Stimulated activated CD8-positive, alpha-beta memory T cell treated with anti-CD3 and anti-CD28 coated beads, Interleukin-4, amount 100 ng/mL, for 4 hours (primary cell): ENCODE results near the gene DENND5B.
"Not testable (repeated sequence)": the region's sequence is repeated elsewhere in the genome, so short reads cannot be mapped to it uniquely, and the experiment has no call there.

Experiments used
- DNase-seq, 2 donors: peaks; one replicate each; pipeline ENCODE4 v3.0.0-alpha.2; 2020; ENCODE audit warnings: low read depth in 2 of 2, low spot score in 1 of 2

The DENND5B gene

DNA sequence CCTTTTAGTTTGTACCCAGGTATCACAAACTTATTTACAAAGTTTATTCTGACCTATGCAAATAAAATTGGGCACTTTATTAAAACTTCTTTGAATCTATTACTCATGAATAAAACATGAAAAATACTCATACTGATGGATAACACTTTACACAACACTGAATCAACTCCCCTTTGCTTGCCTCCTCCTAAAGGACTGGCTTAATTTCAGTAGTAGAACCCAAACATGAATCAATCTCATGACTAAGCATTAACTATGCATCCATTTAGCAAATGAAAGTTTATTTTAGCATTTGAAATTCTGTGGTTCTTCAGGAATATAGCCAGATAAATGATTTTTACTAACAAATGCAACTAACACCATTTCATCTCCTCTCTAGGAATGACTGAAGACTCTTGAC is 32.4 kb downstream of the DENND5B start:
- no peak for DNase-seq

DNA sequence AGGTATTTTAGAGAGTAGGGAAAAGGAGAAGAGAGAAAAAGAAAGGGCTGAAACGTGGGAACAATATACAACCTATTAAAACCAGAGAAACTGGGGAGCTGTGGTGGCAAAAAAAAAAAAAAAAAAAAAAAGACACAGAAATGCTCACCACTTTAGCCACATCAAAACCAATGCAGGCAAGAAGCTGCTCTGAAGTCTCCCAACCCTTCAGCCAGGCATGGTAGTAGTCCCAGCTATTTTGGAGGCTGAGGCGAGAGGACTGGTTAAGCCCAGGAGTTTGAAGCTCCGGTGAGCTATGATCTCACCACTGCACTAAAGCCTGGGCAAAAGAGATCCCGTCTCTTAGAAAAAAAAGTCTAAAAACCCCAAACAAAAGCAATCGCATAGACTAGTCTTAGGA is 33.2 kb downstream of the DENND5B start:
- DNase-seq = no peak

DNA sequence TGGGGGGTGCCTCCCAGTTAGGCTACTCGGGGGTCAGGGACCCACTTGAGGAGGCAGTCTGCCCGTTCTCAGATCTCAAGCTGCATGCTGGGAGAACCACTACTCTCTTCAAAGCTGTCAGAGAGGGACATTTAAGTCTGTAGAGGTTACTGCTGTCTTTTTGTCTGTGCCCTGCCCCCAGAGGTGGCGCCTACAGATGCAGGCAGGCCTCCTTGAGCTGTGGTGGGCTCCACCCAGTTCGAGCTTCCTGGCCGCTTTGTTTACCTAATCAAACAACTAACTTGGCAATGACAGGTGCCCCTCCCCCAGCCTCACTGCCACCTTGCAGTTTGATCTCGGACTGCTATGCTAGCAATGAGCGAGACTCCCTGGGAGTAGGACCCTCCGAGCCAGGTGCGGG is 35.5 kb downstream of the DENND5B start:
- DNase-seq = not testable (repeated sequence)

DNA sequence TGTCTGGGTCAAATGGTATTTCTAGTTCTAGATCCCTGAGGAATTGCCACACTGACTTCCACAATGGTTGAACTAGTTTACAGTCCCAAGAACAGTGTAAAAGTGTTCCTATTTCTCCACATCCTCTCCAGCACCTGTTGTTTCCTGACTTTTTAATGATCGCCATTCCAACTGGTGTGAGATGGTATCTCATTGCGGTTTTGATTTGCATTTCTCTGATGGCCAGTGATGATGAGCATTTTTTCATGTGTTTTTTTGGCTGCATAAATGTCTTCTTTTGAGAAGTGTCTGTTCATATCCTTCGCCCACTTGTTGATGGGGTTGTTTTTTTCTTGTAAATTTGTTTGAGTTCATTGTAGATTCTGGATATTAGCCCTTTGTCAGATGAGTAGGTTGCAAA is 40.3 kb downstream of the DENND5B start:
- not testable (repeated sequence) for DNase-seq

DNA sequence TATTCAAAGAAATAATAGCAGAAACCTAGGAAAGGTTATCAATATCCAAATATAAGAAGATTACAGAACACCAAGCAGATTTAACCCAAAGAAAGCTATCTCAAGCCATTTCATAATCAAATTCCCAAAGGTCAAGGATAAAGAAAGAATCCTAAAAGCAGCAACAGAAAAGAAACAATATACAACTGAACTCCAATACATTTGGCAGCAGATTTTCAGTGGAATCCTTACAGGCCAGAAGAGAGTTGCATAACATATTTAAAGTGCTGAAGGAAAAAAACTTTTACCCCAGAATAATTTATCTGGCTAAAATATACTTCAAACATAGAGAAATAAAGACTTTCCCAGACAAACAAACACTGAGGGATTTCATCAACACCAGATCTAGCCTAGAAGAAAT is 54.3 kb downstream of the DENND5B start:
- no peak for DNase-seq

DNA sequence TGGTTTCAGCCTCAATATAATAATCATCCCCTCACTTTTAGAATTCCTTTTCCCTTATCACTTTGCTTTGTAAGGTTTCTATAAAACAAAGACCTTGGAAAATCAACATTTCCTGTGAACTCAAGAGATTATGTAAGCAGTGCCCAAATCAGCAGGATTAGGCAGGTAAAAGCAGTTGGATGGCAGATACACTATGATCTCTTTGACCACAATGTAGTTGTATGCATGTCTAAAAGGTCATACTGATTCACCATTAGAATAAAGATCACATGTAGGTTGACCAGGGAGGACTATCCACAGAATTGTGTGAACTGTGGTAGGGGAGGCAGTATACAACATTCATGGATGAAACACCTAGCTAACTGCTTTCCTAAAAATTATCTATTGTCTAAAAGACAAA is 57.5 kb downstream of the DENND5B start:
- no peak for DNase-seq

DNA sequence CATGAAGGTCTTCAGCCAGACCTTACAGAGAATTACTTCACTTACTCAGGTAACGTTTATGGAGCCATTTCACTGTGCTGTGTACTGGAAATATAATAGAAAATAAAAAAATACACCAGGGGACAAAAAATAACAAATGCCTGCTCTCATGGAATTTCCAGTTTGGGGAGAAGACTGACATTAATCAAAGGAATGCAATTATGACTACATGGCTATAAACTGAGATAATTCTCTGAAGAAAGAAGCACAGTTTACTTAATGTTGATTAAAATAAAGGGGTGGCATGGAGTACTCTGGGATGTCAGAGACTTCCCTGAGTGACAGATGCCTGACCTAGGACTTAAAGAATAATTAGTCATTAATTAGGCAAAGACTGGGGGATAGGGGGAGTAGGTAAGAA is 59.0 kb downstream of the DENND5B start:
- no peak for DNase-seq

DNA sequence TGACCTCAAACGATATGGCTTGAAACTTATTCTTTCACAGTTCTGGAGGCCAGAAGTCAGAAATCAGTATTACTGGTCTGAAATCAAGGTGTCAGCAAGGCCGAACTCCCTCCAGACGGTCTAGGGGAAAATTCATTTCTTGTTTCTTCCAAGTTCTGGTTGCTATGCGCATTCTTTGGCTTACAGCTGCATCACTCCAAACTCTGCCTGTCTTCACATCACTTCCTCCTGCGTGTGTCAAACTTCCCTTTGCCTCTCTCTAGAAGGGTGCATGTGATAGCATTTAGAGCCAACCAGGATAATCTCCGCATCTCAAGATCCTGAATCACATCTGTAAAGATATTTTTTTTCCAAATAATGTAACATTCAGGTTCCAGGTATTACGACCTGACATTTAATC is 62.8 kb downstream of the DENND5B start:
- DNase-seq = no peak

DNA sequence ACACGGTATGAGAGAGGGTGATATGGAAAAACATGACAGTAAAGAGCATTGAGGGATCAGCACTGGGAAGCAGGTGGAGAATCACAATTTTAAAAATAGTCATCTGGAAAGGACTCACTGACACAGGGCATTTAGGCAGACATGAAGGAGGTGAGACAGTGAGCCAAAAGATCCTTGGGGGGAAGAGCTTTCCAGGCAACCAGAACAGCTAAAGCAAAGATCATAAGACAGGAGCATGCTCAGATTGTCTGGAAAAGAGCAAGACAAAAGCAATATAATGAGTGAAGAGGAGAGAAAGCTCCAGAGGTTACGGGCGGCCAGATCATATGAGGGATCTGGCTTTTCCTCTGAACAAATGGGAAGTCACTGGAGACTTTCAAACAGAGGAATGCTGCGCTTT is 63.9 kb downstream of the DENND5B start:
- no peak for DNase-seq

DNA sequence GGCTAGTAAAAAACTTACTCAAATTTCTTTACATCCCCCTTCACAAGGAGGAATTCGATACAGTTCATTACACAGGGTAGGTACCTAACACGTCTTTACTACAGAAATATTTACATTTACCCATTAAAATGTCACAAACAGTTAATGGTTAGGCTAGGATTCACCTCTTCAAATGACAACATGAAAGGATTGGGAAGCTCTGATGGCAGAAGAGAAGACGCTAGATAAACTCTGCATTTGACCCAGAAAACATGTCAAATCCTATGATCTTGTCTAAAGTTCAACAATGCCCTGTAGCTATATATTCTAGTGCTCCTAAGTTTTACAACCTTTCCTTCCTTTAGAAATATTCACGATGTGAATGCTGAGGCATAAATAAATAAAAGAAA is 64.8 kb downstream of the DENND5B start:
- DNase-seq = no peak

DNA sequence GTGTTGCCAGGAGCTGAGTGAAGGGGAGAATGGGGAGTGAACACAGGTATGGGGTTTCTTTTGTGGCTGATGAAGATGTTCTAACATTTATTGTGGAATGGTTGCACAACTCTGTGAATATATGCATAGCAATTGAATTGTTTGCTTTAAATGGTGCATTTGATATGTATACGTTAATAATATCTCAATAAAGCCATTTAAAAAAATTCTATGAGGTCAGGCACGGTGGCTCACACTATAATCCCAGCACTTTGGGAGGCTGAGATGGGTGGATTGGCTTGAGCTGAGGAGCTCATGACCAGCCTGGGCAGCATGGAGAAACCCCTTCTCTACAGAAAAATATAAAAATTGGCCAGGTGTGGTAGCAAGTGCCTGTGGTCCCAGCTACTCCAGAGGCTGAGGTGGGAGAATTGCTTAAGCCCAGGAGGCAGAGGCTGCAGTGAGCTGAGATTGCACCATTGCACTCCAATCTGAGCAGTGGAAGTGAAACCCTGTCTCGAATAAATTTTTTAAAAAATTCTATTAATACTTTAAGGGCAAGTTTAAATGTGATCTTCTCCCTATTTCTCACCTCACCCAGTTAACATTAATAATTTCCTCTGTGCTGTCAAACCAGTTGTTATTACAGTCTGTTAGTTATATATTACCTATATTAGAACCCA is 65.3 kb downstream of the DENND5B start:
- DNase-seq = no peak

DNA sequence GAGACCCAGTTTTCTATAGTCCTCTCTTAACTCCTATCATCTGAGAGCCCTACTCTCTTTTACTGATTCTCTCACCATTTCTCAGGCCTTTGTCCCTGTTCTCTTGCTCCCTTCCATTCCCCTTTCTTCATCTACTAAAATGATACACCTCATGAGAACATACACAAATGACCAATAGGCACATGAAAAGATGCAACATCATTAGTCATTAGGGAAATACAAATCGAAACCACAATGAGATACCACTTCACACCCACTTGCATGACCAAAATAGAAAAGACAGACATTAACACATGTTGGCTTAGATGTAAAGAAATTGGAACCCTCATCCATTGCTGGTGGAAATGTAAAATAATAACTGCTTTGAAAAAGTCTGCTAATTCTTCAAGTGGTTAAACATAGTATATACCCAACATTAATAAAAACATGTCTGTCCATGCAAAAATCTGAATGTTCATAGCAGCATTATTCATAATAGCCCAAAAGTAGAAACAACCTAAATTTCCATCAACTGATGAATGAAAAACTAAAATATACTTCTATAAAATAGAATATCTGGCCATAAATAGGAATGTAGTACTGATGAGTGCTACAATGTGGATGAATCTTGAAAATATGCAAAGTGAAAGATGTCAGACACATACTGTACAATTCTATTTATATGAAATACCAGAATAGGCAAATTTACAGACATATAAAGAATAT is 66.0 kb downstream of the DENND5B start:
- no peak for DNase-seq

DNA sequence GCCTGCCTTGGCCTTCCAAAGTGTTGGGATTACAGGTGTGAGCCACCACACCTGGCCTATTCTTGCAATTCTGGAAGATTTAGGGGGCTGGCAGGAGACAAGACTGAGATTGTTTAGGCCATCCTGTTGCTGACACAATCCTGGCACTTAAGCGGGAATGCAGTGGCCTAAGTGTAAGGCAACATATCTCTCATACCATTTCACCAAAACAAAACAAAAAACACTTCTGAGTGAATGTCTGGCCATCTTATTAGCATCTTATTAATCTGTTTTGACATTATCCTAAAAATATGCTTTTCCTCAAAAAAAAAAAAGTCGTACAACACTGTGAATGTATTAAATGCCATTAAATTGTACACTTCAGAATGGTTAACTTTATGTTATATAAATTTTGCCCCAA is 67.6 kb downstream of the DENND5B start:
- no peak for DNase-seq

DNA sequence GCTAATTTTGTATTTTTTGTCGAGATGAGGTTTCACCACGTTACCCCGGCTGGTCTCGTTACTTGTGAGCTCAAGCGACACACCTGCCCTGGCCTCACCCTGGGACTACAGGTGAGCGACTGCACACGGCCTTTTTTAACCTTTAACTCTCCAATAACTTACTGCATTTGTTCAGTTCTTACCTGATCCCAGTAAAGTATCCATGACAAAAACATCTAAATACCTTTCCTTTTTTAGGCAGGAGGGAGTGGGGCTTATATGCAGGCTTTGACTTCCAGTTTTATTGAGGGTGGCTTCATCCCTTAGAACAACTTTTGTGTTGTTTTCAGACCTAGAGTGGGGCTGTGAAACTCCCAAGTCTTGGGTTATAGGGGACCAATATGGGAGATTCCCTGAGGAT is 68.3 kb downstream of the DENND5B start:
- DNase-seq = no peak

DNA sequence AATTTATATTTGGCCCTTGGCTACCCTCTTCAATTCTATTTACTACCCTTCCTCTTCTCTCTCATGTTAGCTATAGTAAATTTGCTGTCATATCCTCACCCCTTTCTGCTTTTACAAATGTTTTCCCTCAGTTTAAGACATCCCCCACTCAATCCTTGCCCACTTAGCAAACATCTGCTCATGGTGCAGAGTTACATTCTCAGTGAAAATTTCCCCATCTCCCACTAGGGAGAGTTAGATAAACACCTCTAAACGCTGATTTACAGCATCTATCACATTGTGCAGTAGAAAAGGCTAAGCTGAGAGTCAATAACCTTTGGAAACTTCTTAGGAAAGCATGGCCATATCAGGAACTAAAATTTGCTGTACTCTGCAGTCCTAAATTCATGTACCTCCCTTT is 69.0 kb downstream of the DENND5B start:
- no peak for DNase-seq

DNA sequence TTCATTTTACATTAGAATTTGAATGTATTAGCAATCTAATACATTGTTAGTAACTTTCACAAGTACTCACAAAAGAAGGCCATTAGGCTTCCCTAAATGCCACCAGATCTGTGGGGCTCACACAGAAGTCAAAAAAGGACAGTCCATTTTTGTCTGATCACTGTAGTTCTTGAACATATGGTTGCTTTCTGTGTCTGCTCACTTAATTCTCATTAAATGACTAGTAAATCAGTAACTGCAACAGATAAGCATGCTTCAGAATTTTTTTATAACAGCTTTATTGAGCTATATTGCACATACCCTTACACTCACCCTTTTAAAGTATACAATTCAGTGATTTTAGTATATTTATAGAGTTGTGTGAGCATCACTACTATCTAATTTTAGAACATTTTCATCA is 71.4 kb downstream of the DENND5B start:
- no peak for DNase-seq

DNA sequence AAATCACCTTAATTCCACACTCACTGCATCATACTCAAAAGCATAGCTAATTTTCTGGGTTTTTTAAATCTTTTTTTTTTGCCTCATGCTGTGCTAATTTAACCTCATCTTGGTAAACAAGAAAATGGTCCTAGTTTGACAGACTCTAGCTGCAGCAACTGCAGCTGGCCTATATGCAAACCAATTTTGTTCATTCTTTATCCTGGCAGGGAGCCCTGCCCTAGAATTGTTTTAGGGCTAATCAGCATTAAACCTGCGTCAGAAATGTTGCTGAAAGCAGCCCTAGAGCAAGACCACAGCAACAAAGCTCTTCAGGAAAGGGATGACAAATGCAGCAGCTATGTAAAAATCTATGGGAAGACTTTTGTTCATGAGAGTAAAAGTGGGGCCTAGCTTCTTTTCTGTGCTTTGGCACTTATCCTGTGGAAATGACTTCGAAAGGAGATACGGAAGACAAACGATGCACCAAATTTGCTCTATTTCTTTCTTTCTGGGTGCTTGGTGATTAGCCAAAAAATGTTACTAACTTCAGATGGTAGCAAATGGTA is 72.2 kb downstream of the DENND5B start:
- DNase-seq = no peak

DNA sequence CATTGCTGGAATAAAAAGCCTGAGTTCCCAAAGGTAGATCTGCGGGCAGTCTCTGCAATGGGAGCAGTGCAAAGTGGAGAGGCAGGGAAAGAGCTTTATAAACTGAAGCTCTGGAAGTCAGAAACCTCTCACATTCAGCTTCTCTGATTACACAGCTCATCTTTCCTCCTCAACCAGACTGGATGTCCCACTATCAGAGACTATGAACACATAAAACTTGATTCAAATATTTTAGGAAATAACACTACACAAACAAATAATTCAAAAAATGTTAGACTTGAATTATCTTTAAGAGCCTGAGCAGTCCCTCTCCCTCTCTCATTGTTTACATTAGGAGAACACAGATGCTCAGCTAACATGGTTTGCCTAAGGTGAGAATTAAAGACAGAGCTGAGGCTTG is 72.9 kb downstream of the DENND5B start:
- DNase-seq = no peak

DNA sequence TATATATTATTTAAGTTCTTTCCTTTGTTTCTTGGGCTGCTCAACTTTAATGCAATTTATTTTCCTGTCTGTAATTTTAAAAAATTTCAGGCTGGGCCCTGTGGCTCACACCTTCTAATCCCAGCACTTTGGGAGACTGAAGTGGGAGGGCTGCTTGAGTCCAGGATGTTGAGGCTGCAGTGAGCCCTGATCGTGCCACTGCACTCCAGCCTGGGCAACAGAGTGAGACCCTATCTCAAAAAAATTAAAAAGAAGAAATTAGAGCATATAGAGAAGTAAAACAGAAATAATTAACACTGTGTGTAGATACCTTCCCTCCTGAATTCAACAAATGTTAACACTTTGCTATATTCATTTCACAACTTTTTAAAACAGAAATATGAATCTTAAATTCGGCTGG is 74.2 kb downstream of the DENND5B start:
- no peak for DNase-seq

DNA sequence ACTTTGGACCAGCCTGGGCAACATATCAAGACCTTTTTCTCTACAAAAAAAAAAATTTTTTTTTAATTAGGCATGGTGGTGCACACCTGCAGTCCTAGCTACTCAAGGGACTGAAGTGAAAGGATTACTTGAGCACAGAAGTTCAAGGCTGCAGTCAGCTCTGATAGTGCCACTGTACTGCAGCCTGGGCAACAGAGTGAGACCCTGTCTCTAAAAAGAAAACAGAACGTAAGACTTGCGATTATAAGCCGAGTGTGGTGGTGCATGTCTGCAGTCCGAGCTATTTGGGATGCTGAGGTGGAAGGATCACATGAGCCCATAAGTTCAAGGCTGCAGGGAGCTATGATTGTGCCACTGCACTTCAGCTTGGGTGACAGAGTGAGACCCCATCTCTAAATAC is 76.0 kb downstream of the DENND5B start:
- DNase-seq = no peak

DNA sequence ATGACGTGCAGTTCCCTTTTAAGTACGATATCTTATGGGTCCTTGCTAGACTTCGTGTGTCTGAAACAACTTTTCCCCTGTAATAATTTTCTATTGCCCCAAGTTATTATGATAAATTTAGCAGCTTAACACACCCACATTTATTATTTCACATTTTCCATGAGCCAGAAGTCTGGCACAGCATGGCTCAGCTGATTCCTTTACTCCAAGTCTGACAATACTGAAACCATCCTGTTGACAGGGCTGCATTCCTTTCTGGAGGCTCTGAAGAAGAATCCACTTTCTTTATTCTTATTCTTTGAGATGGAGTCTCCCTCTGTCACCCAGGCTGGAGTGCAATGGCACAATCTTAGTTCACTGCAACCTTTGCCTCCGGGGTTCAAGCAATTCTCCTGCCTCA is 80.9 kb downstream of the DENND5B start:
- no peak for DNase-seq

DNA sequence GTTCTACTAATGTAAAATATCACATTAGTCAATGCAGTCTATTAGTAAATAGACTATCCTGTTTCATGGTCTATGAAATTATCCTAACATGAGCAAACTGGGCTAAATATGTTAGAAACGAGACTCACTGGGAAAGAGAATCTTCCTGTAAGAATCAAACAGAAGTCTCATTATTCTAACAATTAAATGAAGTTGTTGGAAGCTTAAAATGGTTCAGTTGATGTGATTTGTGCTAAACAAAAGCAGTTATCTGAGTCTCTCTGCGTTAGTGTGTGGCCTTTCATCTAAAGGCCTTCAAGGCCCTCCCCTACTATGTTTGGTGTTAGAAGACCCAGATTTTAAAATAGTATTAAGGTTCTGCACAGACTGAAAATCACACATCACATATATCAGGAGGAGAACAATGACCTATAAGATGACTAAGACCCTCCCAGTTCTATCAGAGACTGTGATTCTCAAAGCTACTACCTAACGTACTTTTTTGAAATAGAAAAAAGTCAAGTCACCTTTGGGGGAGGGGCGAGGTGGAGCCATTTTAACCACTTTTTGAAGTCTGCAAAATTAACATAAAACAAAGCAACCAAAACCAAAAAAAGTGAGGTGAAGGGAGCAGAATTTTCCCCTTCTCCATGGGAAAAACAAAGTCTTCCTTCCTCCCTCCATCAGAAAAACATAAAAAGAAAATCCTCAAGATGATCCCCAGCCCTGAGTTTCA is 82.3 kb downstream of the DENND5B start:
- DNase-seq = no peak
